Suprapubic skin (tissue), 4 donors: ENCODE results near the gene LRRC27. TPM values are rescaled to one million over a fixed set of nuclear protein-coding genes. Genes with fewer than 3 reads are reported as not detected.

Source experiments
- DNase-seq, 2 donors: peaks; one replicate each; pipeline ENCODE4 v3.0.0-alpha.2; 2019; ENCODE audit warnings: low spot score in 2 of 2
- H3K27ac ChIP-seq: fragments of 200-600 bp; sonication (generic); one replicate; pipeline ENCODE4 v1.5.1; 2019
- H3K27me3 ChIP-seq: fragments of 200-600 bp; sonication (generic); one replicate; pipeline ENCODE4 v1.5.1; 2019
- H3K36me3 ChIP-seq: fragments of 200-600 bp; sonication (generic); one replicate; pipeline ENCODE4 v1.5.1; 2019
- H3K4me1 ChIP-seq: fragments of 200-600 bp; sonication (generic); one replicate; pipeline ENCODE4 v1.5.1; 2019
- H3K4me3 ChIP-seq: fragments of 200-600 bp; sonication (generic); one replicate; pipeline ENCODE4 v1.5.1; 2019; ENCODE audit warnings: mild to moderate bottlenecking
- H3K9me3 ChIP-seq: fragments of 200-600 bp; sonication (generic); one replicate; pipeline ENCODE4 v1.5.1; 2019
- CTCF ChIP-seq, 2 donors: fragments of 200-600 bp in 1 of 2; fragments of 450-650 bp in 1 of 2; sonication (generic) in 1 of 2; IDR thresholded peaks; one replicate each; pipeline ENCODE4 v1.5.1; 2016 to 2019; ENCODE audit warnings: antibody characterized with exemption in 2 of 2, mild to moderate bottlenecking in 1 of 2, moderate library complexity in 1 of 2
- EP300 ChIP-seq: sonication (generic); formaldehyde crosslinking; IDR thresholded peaks from one replicate; pipeline ENCODE4 v1.6.1; 2017; ENCODE audit warnings: antibody characterized with exemption
- POLR2A ChIP-seq, 2 donors: fragments of 450-650 bp; IDR thresholded peaks; one replicate each; pipeline ENCODE4 v1.6.1; 2017; ENCODE audit warnings: antibody characterized with exemption in 2 of 2, mild to moderate bottlenecking in 2 of 2, moderate library complexity in 2 of 2
- POLR2AphosphoS5 ChIP-seq, 3 donors: sonication (generic); formaldehyde crosslinking; IDR thresholded peaks; one replicate each; pipeline ENCODE4 v1.6.1; 2017; ENCODE audit warnings: antibody characterized with exemption in 3 of 3
- WGBS: methylation state at CpG from one replicate; pipeline ENCODE4 v1.1.5; 2018; 5-methylcytosine and 5-hydroxymethylcytosine counted together
- total RNA-seq, 4 donors: library from RNA; depleted of rRNA; stranded (reverse); fragments of >200 nt; gene quantifications; one replicate each; pipeline ENCODE4 v1.1.0, GENCODE V29; 2016

Gene LRRC27
- total RNA-seq, 4 donors from 2014 or later, result 6.6 to 13.1 (median 7.1) TPM

- Histone ChIP-seq H3K36me3 (no peaks in the 10 kb centered on the region), H3K9me3 (no peaks in the 10 kb centered on the region), H3K27ac (no peak overlapping the region), H3K4me3 (no peak overlapping the region), H3K4me1 (peaks cover 25% of the 10 kb centered on the region), H3K27me3 (no peaks in the 10 kb centered on the region)
- WGBS, result 72% methylated on average over 8 of the region's 8 CpGs
- no peak for DNase-seq
- no peak for TF ChIP-seq CTCF (IDR thresholded peaks at IDR 0.05)
- no peak for TF ChIP-seq POLR2A (IDR thresholded peaks at IDR 0.05)
- no peak for TF ChIP-seq EP300
- no peak for TF ChIP-seq POLR2AphosphoS5 (IDR thresholded peaks at IDR 0.05)
These were observed 58.4 kb downstream of the LRRC27 start for GRCh38 chr10:132390170-132390920.

GRCh38 chr10:132390921-132391675, 59.1 kb downstream of the LRRC27 start:
- H3K27ac ChIP-seq, result no peak overlapping the region
- TF ChIP-seq POLR2AphosphoS5 (IDR thresholded peaks at IDR 0.05) (no peak), CTCF (IDR thresholded peaks at IDR 0.05) (no peak), POLR2A (IDR thresholded peaks at IDR 0.05) (no peak), EP300 (no peak)
- no peaks in the 10 kb centered on the region for H3K36me3 ChIP-seq
- H3K27me3 ChIP-seq, result no peaks in the 10 kb centered on the region
- 88% methylated on average over 8 of the region's 19 CpGs for WGBS
- peaks cover 33% of the 10 kb centered on the region for H3K4me1 ChIP-seq
- no peaks in the 10 kb centered on the region for H3K9me3 ChIP-seq
- no peak overlapping the region for H3K4me3 ChIP-seq
- DNase-seq, result peak; percentile 61 to 69

GRCh38 chr10:132391676-132392020, 59.7 kb downstream of the LRRC27 start:
- Histone ChIP-seq H3K36me3 (no peaks in the 10 kb centered on the region), H3K9me3 (no peaks in the 10 kb centered on the region), H3K4me3 (no peak overlapping the region), H3K4me1 (peaks cover 35% of the 10 kb centered on the region), H3K27me3 (no peaks in the 10 kb centered on the region), H3K27ac (no peak overlapping the region)
- DNase-seq, result peak; percentile 53 to 59
- TF ChIP-seq POLR2AphosphoS5 (IDR thresholded peaks at IDR 0.05) (no peak), CTCF (IDR thresholded peaks at IDR 0.05) (no peak), EP300 (no peak), POLR2A (IDR thresholded peaks at IDR 0.05) (no peak)
- WGBS, result no CpG with 5 or more reads among the region's 4 CpGs

- no peak overlapping the region for H3K27ac ChIP-seq
- peak; percentile 27 to 41 for DNase-seq
- TF ChIP-seq POLR2A (IDR thresholded peaks at IDR 0.05) (no peak), POLR2AphosphoS5 (IDR thresholded peaks at IDR 0.05) (no peak)
- H3K27me3 ChIP-seq, result no peaks in the 10 kb centered on the region
- WGBS, result 85% methylated on average over 2 of the region's 2 CpGs
- peaks cover 34% of the 10 kb centered on the region for H3K4me1 ChIP-seq
- H3K36me3 ChIP-seq, result no peaks in the 10 kb centered on the region
- no peak overlapping the region for H3K4me3 ChIP-seq
- H3K9me3 ChIP-seq, result no peaks in the 10 kb centered on the region
These were observed 60.3 kb downstream of the LRRC27 start for GRCh38 chr10:132392184-132392800.

GRCh38 chr10:132392811-132393694, 61.1 kb downstream of the LRRC27 start:
- Histone ChIP-seq H3K36me3 (no peaks in the 10 kb centered on the region), H3K4me3 (no peak overlapping the region), H3K4me1 (peaks cover 35% of the 10 kb centered on the region), H3K27me3 (no peaks in the 10 kb centered on the region), H3K9me3 (no peaks in the 10 kb centered on the region), H3K27ac (no peak overlapping the region)
- peak in 1 of 2 donors; percentile 57 for DNase-seq
- WGBS, result 77% methylated on average over 7 of the region's 12 CpGs
- no peak for TF ChIP-seq CTCF (IDR thresholded peaks at IDR 0.05)
